Astrocyte of the spinal cord (primary cell): Measurements from ENCODE around the gene APMAP.

Experiments
- DNase-seq: peaks from one replicate; pipeline ENCODE4 v3.0.0; 2011; ENCODE audit warnings: low read depth, low spot score
- H3K4me3 ChIP-seq: 2 replicates; pipeline ENCODE4 v1.5.1; 2011; ENCODE audit warnings: low read depth, mild to moderate bottlenecking, low read length, moderate library complexity
- CTCF ChIP-seq: IDR thresholded peaks from 2 replicates; pipeline ENCODE4 v1.5.1; 2012; ENCODE audit warnings: low read depth, mild to moderate bottlenecking, low read length, inconsistent platforms
- in situ Hi-C: cut with HindIII; loops from 2 replicates; pipeline ENCODE4 v1.10.0; 2017; ENCODE audit warnings: low sequenced_read_pairs

The APMAP gene

GRCh38 chr20:24953209-24953575, 39.4 kb downstream of the APMAP start:
- H3K4me3 ChIP-seq = no peak overlapping the region
- in situ Hi-C loops = no loop called here
- no peak for DNase-seq
- TF ChIP-seq CTCF = no peak

GRCh38 chr20:24952376-24953208, 40.0 kb downstream of the APMAP start:
- no peak overlapping the region for H3K4me3 ChIP-seq
- no peak for DNase-seq
- in situ Hi-C loops = no loop called here
- no peak for TF ChIP-seq CTCF

- DNase-seq = no peak
- no peak for TF ChIP-seq CTCF
- no peak overlapping the region for H3K4me3 ChIP-seq
- in situ Hi-C loops = no loop called here
Observed at GRCh38 chr20:24951536-24952083, 40.9 kb downstream of the APMAP start.

GRCh38 chr20:24950836-24951525, 41.6 kb downstream of the APMAP start:
- H3K4me3 ChIP-seq = no peak overlapping the region
- DNase-seq = no peak
- TF ChIP-seq CTCF = no peak
- in situ Hi-C loops = no loop called here

- DNase-seq = no peak
- in situ Hi-C loops = no loop called here
- no peak for TF ChIP-seq CTCF
- H3K4me3 ChIP-seq = no peak overlapping the region
Observed at GRCh38 chr20:24950128-24950835, 42.3 kb downstream of the APMAP start.

- no peak for DNase-seq
- no peak for TF ChIP-seq CTCF
- in situ Hi-C loops = no loop called here
- no peak overlapping the region for H3K4me3 ChIP-seq
Observed at GRCh38 chr20:24949756-24950127, 42.8 kb downstream of the APMAP start.
